Stimulated activated CD4-positive, alpha-beta T cell treated with anti-CD3 and anti-CD28 coated beads, Interleukin-1b, Interleukin-23, amount 100 ng/mL, for 1 hour (primary cell): Measurements from ENCODE around the gene IRX2.

ENCODE experiments used
- DNase-seq, 2 donors: peaks; one replicate each; pipeline ENCODE4 v3.0.0-alpha.2; 2020; ENCODE audit warnings: low read depth in 2 of 2

The IRX2 gene

DNA sequence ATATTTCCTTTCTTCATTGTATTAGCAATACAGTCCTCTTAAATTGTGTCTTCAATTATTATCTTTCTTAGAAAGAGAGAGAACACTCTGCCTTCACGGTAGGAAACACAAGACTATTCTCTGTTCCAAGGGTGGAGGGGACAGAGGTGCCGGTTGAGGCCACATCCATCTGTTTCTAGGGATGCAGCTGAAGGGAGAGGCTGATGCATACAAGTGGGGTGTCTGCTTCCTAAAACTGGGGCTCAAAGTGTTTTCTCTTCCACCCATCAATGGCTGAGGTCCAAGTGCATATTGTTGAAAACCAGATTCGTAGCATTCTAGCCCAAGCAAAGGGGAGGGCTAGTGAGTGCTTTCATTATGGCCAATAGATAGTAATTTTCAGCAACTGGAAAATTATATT is 9.5 kb downstream of the IRX2 start:
- no peak for DNase-seq

DNA sequence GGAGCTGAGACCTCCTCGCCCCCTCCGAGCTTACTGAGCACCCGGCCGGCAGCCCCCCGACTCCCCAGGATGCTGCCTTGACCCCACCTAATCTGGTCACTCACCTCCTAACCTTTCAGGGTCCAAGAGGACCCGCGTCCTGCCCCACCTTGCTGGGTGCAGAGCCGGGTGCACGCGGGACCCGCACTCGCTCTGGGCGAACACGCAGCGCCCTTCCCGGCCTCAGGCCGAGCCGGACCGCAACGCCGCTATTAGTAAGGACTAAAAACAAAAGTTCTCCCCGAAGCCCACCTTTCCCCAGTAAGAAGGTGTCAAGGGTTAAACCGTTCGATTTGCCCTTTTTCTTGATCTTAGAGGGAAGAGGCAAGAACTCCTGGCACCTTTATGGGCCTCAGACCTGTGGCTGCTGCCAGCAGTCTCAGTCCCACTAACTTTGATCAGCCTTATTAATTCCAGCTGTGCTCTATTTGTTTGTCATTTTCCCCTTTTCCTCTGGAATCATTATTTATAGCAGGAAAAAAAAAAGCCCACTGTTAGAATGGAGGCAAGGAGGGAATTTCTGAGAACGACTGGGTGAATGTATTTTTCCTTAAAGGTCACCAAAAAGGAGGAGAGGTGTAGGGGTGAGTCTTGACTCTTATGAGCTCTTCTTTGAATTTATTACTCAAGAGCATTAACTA is 10.5 kb downstream of the IRX2 start:
- DNase-seq, result no peak

- DNase-seq, result no peak
These were observed 11.2 kb downstream of the IRX2 start for GRCh38 chr5:2740051-2740875.

DNA sequence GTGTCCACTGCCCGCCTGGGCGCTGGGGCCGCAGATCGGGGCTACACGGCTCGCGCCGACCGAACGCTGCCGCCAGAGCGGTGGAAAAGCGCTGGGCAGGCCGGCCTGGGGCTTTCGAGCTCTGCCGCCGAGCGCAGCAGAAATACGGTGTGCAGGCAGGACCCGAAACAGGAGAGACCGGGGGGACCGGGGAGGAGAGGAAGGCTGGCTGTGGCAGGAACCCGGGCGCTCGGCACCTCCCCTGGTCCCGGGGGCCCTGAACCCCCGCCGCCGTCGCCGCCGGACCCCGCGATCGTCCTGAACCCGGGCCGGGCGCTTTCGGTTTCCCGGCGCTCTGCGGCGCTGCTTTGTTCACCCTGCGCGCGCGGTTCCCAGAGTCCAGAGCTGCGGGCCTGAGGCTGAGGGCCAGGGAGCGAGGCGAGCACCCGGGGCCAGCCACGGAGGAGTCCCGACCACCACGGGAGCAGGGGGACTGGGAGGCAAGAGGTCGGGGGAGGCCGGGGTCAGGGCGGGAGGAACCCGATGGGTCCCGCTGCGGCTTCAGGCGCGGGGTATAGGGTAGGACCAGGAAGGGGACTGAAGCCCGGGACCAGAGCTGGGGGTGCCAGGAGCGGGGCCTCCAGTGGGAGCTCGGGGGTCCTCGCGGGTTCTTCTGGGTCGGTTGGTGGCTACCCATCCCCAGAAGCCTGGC is 12.0 kb downstream of the IRX2 start:
- DNase-seq, result no peak

DNA sequence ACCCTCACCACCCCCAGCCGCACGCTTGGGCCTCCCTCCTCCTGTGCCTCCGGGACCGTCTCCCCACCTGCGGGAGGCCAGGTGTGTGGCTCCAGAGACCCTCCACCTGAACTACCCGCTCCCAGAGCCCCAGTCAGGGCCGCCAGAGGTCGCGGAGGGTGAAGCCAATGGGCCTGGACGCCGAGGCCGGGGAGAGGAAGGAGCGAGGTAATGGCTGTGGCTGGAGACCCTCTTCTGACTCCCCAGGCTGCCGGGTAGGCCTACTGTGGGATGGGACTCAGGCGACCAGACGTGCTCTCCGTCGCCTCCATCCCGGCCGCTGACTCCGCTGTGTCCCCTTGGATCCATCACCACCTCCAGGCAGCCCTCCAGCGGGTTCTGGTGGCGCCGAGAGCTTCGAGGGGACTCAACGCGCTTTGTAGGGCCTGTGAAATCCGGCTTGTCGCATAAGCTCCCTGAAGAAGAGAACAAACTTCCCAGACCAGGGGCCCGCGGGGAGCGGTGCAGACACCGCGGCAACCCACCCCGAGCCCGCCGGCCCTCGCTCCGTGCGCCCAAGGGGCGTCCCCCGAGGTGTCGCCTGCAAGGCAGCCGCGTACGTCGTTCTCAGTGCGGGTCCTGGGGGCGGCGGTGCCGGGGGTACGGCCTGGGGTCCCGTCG is 12.6 kb downstream of the IRX2 start:
- no peak for DNase-seq

- no peak for DNase-seq
These were observed 13.2 kb downstream of the IRX2 start for GRCh38 chr5:2738156-2738699.

DNA sequence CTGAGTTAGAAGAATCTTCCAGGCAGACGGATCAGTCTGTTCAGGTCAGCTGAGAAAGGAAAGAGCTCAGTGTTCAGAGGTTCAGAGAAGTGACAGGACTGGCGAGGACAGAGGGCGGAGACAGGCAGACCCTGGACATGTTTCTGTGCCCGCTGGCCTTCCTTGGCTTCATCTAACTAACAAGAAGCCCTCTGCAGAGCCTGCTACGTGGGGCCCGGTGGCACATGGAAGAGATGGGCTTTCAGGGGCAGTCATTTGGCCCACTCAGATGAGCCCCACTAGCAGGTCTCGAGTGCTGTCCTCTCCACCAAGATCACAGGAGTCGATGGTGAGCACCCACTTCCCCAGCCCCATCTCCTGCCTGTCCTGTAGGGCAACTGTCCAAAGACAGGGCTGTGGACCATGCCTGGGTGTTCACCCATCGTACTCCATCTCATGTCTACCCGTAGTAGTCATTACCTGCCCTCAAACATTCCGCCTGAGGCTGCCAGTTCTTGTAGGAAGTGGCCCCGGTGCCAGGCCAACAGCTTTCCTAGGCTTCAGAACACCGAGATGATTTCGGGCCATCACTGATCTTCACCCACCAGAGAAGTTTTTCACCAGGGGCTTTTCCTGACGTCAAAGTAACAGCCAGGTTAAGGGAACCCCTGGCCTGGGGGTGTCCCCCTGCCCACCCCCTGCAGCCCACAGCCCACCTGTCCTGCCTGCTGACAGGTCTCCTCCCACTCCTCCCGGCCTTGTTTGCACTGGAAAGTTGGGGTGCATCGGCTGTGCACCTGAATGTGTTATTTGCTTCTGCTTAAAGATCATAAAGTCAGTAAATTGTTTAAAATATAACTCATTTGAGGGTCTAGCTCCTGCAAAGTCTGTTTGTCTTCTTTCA is 14.0 kb downstream of the IRX2 start:
- no peak for DNase-seq

DNA sequence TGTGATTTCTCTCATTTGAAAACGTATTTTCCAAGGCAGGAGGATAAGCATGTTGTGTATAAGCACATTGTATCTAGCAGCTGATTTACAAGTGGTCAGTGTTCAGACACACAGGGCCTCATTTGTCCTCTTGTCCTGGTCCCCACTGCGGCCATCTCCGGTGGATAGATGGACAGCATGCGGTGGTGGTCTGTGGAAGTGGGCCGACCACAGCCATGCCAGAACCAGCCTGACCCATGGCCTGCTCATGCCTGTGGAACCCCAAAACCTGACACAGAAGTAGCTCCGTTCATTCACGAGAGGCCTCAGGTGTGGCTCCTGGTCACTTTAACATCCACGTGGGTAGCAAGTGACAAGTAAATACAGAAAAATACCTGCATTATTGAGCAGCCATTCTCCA is 14.6 kb downstream of the IRX2 start:
- no peak for DNase-seq

- no peak for DNase-seq
These were observed 15.5 kb downstream of the IRX2 start for GRCh38 chr5:2735996-2736395.

DNA sequence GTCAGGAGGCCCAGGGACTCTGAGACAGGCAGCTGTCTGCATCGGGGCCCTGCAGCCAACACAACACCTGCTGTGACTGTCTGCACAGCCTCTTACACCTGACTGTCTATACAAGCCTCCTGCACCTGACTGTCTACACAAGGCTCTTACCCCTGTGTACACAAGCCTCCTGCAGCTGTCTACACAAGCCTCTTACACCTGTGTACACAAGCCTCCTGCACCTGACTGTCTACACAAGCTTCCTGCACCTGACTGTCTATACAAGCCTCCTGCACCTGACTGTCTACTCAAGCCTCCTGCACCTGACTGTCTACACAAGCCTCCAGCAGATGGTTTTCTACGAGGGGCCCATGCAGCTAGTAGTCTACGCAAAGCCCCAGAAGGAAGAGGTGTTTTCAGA is 18.6 kb downstream of the IRX2 start:
- DNase-seq, result no peak

DNA sequence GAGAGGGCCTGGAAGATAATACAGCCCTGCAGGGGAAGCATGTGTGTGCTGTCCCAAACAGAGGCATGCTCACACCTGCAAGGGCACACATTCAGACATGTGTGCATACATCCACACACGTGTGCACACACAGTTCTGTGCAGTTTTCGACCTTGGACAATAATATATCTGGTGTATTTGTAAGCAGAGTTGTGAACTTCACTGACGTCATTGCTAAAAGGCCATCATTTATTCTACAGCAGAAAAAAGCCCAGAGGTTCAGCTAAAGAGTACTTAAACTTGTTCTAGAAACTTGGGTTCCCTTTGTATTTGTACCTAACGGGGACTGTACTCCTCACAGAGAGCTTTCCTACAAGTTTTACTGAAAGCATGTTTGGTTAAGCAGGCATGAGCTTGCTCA is 19.5 kb downstream of the IRX2 start:
- DNase-seq, result no peak

- DNase-seq, result no peak
These were observed 22.3 kb downstream of the IRX2 start for GRCh38 chr5:2729189-2729588.

GRCh38 chr5:2727550-2727949 is 23.9 kb downstream of the IRX2 start:
- no peak for DNase-seq

- DNase-seq, result no peak
These were observed 25.3 kb downstream of the IRX2 start for GRCh38 chr5:2725980-2726765.

DNA sequence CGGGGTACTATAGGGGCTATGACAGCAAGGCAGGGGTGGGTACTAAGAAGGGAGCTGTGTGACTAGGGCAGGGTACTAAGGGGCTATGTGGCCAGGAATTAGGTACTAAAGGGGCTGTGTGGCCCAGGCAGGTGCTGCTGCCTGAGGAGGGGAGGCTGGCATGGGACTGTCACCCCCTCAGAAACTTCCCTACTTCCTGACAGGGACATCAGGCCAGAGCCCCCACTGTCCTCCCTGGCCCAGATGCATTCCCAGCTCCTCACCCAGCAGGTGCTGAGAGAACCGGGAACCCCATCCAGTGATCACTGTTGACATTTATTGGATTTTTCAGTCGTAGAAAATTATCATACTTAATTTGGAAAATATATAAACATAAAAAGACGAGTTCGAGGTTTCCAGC is 26.6 kb downstream of the IRX2 start:
- DNase-seq, result no peak

DNA sequence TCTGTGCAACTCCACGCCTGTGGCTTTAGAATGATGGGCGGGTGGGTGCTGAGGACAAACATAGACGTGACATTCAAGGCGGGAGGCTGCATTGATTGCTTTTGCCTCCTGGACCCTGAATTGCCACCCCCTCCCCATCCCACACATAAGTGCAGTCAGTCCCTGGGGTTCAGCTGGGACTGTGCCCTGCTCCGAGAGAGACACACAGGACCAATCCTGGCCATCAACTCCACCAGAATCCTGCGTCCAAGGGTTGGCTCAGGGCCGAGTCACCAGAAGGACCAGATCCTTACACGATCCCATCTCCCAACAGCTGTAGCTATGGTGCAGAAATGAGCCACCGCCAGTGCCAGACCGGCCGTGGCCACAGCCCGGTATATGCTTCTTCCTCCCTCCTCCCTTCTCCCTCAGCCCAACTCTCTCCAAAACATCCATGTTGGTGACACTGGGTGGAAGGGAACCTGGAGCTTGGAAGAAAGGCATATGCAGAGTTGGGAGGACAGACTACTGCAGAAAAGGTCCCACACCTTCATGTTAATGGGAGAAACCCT is 27.4 kb downstream of the IRX2 start:
- no peak for DNase-seq

GRCh38 chr5:2722901-2723300 is 28.6 kb downstream of the IRX2 start:
- no peak for DNase-seq

DNA sequence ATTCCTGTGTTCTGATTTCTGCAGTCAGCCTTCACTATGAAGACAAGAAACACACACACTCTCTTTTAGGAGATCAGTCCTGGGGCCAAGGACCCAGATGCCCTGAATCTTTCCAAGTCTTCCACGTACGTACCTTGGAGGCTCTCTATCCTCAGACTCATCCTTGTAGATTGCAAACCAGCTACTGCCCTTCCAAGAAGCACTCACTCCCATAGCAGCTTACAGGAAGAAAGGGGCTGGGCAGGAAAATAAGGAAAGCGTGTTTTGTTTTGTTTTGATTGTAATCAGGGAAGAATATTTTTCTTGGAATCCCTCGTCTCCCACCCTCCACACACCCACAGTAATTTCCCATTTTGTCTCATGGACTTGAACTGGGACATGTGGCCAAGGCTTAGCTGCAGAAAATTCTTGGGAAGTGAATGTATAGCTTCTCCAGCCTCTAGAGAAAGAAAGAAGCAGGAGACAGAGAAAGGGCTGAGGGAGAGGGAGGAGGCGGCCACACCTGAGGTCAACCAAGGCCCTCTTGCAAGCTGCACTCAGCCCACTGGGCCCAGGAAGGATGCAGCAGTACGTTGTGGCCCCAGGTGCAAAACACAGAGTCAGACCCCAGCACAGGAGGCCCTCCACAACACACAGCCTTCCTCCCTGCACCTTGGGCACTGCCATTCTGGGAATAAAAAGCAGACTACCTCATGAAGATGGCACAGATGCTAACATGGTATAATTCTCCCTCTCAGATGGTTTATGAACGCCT is 29.9 kb downstream of the IRX2 start:
- DNase-seq, result no peak

- DNase-seq, result no peak
These were observed 32.1 kb downstream of the IRX2 start for GRCh38 chr5:2719332-2719731.
